Spleen (tissue), 7 donors: ENCODE results near the gene PLPP7.

Experiments
- POLR2A ChIP-seq, 3 donors: fragments of 450-650 bp; IDR thresholded peaks; one replicate each; pipeline ENCODE4 v1.5.1; 2017; ENCODE audit warnings: antibody characterized with exemption in 3 of 3, mild to moderate bottlenecking in 1 of 3
- POLR2AphosphoS5 ChIP-seq, 3 donors: sonication (generic); formaldehyde crosslinking; IDR thresholded peaks; one replicate each; pipeline ENCODE4 v1.5.1; 2017; ENCODE audit warnings: antibody characterized with exemption in 3 of 3
- TF ChIP-seq, protein P1 (sequence below), 11 experiments: fragments of 200-600 bp in 7 of 11; fragments of 450-650 bp in 4 of 11; sonication (generic) in 4 of 11; IDR thresholded peaks in 8 of 11; conservative IDR thresholded peaks in 3 of 11; 1 replicate in 7 of 11; 2 replicates in 4 of 11; pipeline versions ENCODE4 v1.4.0 to v1.8.0; 2016 to 2021; ENCODE audit warnings: antibody characterized with exemption in 11 of 11, inconsistent platforms in 4 of 11, mild to moderate bottlenecking in 1 of 11
- donor health status: DM: no; HTN: no; CAD: no; lungs with moderate emphysema.
- donor health status: DM: no; HTN: no; CAD: no.
- donor health status: DM: no; HTN: no; CAD: no.

DNA sequence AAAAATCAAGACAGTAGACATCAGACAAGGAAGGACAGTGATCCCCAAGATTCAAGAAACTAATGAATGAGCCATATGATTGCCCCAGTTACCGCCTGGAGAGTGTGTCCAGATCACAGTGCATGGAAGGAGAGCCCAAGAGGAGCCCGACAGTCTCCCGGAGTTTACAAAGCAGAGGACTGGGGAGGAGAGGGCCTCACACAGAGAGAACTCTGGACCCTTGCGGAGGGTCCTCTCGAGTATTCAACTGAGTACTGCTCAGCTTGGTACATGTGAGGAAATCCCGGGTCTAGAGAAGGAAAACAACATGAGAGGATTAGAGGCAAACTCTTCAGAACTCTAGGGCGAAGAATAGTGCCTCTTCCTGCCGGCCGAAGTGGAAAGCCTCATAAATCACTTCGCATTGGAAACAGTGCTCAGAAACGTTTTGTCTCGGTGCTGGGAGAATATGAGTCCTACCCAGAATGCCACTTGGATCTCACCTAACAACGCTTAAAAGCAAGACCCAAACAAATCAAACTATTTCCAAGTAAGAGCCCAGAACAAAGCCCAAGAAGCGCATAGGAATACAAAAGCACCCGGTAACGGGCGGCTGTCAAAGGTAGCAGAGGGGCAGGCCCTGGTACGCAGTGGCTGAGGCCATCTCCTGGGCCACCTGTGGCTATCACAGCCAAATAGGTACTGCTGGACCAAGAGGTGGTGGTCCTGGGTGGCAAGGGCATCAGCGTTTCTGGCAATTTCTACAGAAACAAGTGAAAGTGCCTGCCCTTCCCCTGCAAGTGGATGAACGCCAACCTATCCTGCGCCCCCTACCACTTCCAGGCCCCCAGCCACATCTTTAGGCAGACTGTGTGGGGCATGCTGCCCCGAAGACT is 49.2 kb upstream of the PLPP7 start:
- TF ChIP-seq, protein P1, sequence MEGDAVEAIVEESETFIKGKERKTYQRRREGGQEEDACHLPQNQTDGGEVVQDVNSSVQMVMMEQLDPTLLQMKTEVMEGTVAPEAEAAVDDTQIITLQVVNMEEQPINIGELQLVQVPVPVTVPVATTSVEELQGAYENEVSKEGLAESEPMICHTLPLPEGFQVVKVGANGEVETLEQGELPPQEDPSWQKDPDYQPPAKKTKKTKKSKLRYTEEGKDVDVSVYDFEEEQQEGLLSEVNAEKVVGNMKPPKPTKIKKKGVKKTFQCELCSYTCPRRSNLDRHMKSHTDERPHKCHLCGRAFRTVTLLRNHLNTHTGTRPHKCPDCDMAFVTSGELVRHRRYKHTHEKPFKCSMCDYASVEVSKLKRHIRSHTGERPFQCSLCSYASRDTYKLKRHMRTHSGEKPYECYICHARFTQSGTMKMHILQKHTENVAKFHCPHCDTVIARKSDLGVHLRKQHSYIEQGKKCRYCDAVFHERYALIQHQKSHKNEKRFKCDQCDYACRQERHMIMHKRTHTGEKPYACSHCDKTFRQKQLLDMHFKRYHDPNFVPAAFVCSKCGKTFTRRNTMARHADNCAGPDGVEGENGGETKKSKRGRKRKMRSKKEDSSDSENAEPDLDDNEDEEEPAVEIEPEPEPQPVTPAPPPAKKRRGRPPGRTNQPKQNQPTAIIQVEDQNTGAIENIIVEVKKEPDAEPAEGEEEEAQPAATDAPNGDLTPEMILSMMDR (IDR thresholded peaks at IDR 0.05 in 8 of 11, conservative IDR thresholded peaks at IDR 0.05 in 3 of 11) = no peak
- TF ChIP-seq POLR2A (IDR thresholded peaks at IDR 0.05) = no peak
- TF ChIP-seq POLR2AphosphoS5 (IDR thresholded peaks at IDR 0.05) = no peak
